HEK293T (cell line): Measurements from ENCODE around the gene CHRNA7.

Source experiments
- ARNT ChIP-seq: fragments of 450-650 bp; IDR thresholded peaks from 2 replicates; pipeline ENCODE4 v1.6.1; 2017; ENCODE audit warnings: mild to moderate bottlenecking
- BHLHE40 ChIP-seq: fragments of 450-650 bp; IDR thresholded peaks from 2 replicates; pipeline ENCODE4 v1.6.1; 2016; ENCODE audit warnings: mild to moderate bottlenecking, moderate library complexity, borderline replicate concordance
- CTBP1 ChIP-seq: fragments of 450-650 bp; IDR thresholded peaks from 2 replicates; pipeline ENCODE4 v1.6.1; 2016; ENCODE audit warnings: borderline replicate concordance
- ELF4 ChIP-seq: fragments of 450-650 bp; IDR thresholded peaks from 2 replicates; pipeline ENCODE4 v1.6.1; 2017; ENCODE audit warnings: antibody characterized with exemption
- FOXA1 ChIP-seq: fragments of 450-650 bp; IDR thresholded peaks from 2 replicates; pipeline ENCODE4 v1.6.1; 2016; ENCODE audit warnings: mild to moderate bottlenecking
- FOXM1 ChIP-seq: fragments of 450-650 bp; IDR thresholded peaks from 2 replicates; pipeline ENCODE4 v1.6.1; 2017; ENCODE audit warnings: mild to moderate bottlenecking, borderline replicate concordance
- HDGF ChIP-seq: fragments of 450-650 bp; IDR thresholded peaks from 2 replicates; pipeline ENCODE4 v1.6.1; 2017; ENCODE audit warnings: antibody characterized with exemption, borderline replicate concordance
- SP1 ChIP-seq: fragments of 450-650 bp; IDR thresholded peaks from 2 replicates; pipeline ENCODE4 v1.6.1; 2017
- SUZ12 ChIP-seq: fragments of 450-650 bp; IDR thresholded peaks from 2 replicates; pipeline ENCODE4 v1.6.1; 2016; ENCODE audit warnings: mild to moderate bottlenecking
- TARDBP ChIP-seq: fragments of 450-650 bp; IDR thresholded peaks from 2 replicates; pipeline ENCODE4 v1.6.1; 2016
- ZNF384 ChIP-seq: fragments of 450-650 bp; IDR thresholded peaks from 2 replicates; pipeline ENCODE4 v1.6.1; 2016
- TF ChIP-seq, protein P1 (sequence below): fragments of 450-650 bp; IDR thresholded peaks from 2 replicates; pipeline ENCODE4 v1.6.1; 2016

GRCh38 chr15:32028921-32029320, 1.4 kb upstream of the CHRNA7 start:
- no peak for TF ChIP-seq TARDBP
- TF ChIP-seq ARNT: no peak
- no peak for TF ChIP-seq SP1
- no peak for TF ChIP-seq BHLHE40
- no peak for TF ChIP-seq SUZ12
- no peak for TF ChIP-seq ZNF384
- no peak for TF ChIP-seq CTBP1
- no peak for TF ChIP-seq FOXA1
- TF ChIP-seq ELF4: no peak
- no peak for TF ChIP-seq HDGF
- TF ChIP-seq, protein P1, sequence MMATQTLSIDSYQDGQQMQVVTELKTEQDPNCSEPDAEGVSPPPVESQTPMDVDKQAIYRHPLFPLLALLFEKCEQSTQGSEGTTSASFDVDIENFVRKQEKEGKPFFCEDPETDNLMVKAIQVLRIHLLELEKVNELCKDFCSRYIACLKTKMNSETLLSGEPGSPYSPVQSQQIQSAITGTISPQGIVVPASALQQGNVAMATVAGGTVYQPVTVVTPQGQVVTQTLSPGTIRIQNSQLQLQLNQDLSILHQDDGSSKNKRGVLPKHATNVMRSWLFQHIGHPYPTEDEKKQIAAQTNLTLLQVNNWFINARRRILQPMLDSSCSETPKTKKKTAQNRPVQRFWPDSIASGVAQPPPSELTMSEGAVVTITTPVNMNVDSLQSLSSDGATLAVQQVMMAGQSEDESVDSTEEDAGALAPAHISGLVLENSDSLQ: no peak
- no peak for TF ChIP-seq FOXM1
